VCaP (cell line): ENCODE measurements around the gene LPAR2.

Source experiments
- H3K27ac ChIP-seq: fragments of 450-650 bp; 2 replicates; pipeline ENCODE4 v1.5.1; 2017
- CTCF ChIP-seq: fragments of 450-650 bp; conservative IDR thresholded peaks from 2 replicates; pipeline ENCODE4 v1.5.1; 2017; ENCODE audit warnings: mild to moderate bottlenecking, moderate library complexity

Gene LPAR2

DNA sequence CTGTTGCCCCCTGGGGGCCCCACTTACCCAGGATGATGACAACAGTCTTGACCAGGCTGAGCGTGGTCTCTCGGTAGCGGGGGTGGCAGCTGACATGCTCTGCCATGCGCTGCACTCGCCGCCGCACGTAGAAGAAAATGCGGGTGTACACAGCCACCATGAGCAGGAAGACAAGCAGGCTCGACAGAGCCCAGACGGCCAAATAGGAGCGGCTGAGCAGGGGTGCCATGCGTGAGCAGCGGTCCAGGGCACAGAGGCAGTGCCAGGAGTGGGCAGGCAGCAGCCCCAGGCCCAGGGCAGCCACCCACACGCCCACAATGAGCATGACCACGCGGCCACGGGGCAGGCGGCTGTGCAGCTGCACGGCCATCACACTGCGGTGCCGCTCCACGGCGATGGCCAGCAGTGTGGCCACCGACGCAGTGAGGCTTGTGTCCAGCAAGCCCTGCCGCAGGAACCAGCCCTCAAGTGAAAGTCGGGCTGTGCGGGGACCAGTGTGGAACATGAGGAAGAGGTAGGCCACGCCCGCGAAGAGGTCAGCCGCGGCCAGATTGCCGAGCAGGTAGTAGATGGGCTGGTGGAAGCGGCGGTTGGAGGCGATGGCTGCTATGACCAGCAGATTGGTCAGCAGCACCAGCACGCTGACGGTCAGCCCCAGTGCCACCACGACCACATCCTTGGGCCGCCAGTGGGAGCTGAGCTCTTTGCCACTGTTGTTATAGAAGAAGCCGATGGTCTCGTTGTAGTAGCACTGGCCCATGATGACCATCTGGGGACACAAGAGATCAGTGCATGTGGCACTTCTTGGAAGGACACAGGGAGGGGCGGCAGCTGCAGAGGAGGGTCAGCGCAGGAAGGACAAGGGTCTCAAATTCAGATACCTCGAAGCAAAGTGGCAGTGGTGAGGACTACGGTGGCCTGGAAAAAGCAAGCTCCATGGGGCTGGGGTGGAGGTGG lies 1.2 kb downstream of the LPAR2 start:
- TF ChIP-seq CTCF, result no peak
- H3K27ac ChIP-seq, result no peak overlapping the region

- H3K27ac ChIP-seq, result no peak overlapping the region
- TF ChIP-seq CTCF, result no peak
These were observed 3.9 kb downstream of the LPAR2 start for GRCh38 chr19:19624032-19624570.

DNA sequence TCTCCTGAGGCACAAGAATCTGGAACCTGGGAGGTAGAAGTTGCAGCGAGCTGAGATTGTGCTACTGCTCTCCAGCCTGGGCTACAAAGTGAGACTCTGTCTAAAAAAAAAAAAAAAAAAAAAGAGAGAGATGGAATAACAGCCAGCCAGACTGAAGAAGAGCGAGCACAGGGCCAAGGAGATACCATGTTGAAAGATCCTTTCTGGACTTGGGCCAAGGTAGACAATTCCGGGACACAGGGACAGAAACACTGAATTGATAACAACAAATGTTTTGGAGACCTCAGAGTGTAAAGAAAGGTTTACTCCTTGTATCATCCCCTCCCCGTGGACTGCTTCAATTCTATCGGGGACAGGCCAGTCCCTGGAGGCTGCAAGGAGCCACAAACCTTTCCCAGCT lies 4.6 kb downstream of the LPAR2 start:
- TF ChIP-seq CTCF, result no peak
- no peak overlapping the region for H3K27ac ChIP-seq

DNA sequence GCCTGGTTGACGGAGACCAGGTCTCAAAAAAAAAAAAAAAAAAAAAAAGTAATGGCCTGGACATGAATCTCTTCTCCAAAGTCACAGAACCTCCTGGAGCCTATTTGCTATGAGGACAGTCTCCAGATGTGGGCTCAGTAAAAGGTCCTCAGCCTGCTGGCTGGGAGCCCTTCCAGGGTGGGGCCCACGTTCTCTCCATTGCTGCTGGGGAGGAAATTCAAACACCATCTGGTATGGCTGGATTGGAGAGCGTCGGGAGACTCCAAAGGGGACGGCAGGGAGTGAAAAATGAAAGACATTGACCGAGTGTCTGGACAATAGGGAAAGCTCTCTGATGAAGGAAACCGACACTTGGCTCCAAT lies 8.2 kb downstream of the LPAR2 start:
- H3K27ac ChIP-seq, result no peak overlapping the region
- TF ChIP-seq CTCF, result no peak

DNA sequence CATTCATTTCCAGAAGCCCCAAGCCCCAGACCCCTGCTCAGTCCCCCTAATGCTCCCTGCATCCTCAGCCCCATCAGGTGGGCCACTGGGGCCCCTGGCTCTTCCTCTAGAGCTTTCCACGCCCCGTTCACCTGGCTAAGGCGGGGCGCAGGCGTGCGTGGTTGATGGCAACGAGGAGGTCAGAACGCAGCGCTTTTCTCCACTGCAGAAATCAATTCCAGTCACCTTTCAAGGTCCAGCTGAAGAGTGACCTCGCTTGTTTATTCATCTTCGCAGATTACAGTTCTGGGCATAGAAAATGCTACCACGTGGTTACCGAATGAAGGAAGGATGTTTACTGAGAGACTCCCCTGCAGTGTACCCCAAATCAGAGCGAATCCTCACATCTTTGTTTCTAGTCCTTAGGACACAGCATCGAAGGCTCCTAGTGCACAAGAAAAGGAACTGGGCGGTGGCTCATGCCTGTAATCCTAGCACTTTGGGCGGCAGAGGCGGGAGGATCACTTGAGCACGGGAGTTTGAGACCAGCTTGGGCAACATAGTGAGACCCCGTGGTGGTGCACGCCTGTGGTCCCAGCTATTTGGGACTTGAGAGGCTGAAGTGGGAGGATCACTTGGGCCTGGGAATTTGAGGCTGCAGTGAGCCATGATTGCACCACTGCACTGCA lies 8.7 kb downstream of the LPAR2 start:
- no peak overlapping the region for H3K27ac ChIP-seq
- no peak for TF ChIP-seq CTCF

DNA sequence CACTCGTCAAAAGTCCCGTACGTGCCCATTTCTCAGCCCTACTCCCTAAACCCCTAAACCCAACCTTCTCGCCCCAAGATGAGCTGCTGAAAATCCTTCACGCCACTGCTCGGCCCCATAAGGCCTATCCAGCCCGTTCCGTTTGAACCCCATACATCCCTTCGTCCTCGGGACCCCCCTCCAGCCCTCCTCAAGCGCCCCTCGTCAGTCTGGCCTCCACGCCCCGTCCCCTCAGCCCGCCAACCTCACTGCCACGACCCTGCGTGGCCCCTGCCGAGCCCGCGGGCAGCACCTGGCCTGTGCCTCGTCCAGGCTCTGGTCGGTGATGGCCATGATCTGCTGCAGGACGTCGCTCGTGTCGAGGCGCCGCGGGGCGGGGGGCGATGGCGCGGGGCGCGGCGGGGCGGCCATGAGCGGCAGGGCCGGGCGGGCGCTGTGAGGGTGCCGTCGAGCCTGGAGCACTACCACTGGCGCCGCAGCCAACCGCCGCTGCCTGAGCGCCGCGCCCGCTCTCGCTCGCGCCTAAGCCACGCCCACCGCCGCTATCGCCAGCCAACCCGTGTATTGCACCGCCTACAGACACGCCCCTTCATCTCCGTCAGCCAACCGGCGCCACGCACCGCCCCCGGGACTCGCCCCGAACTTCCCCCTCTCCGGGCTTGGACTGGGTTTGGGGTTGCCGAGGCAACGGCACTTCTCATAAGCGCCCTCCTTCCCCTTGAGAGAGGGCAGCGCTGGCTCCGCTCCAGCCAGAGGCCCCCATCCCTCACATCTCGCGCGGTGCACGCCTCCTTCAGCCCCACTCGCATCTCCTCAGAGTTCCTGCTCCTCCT lies 9.6 kb downstream of the LPAR2 start, which contains the start of gene PBX4:
PBX4 (minus strand) TSS at position 469 of the 833 bp plus-strand sequence; CDS start at position 411, 58 bp downstream.
- H3K27ac ChIP-seq, result no peak within 1 kb of the TSS; the same call in 1 of the 2 replicates
- TF ChIP-seq CTCF, result no peak
